HUES64 (cell line): Measurements from ENCODE around the gene MSI2.

Experiments
- H3K27ac ChIP-seq: 2 replicates; pipeline ENCODE4 v1.7.0; 2013; ENCODE audit warnings: low read depth, low read length, inconsistent platforms
- H3K27me3 ChIP-seq: 2 replicates; pipeline ENCODE4 v1.6.1; 2013; ENCODE audit warnings: mild to moderate bottlenecking, low read length; ENCODE audit not compliant: insufficient read depth
- H3K36me3 ChIP-seq: 2 replicates; pipeline ENCODE4 v1.6.1; 2013; ENCODE audit warnings: mild to moderate bottlenecking, low read length; ENCODE audit not compliant: insufficient read depth
- H3K4me1 ChIP-seq: 2 replicates; pipeline ENCODE4 v1.6.1; 2013; ENCODE audit warnings: mild to moderate bottlenecking, low read length, moderate library complexity; ENCODE audit not compliant: insufficient read depth
- H3K4me3 ChIP-seq: 2 replicates; pipeline ENCODE4 v1.5.1; 2013; ENCODE audit warnings: mild to moderate bottlenecking, low read length, moderate library complexity
- H3K9ac ChIP-seq: 2 replicates; pipeline ENCODE4 v1.6.1; 2013; ENCODE audit warnings: mild to moderate bottlenecking, low read depth, low read length
- H3K9me3 ChIP-seq: 2 replicates; pipeline ENCODE4 v1.6.1; 2013; ENCODE audit warnings: low read depth, low read length; ENCODE audit not compliant: insufficient read depth
- WGBS: fragments of 150-250, 120-280 bp; methylation state at CpG from one replicate; pipeline ENCODE4 v1.1.7; 2013; ENCODE audit warnings: missing lambda C conversion rate; 5-methylcytosine and 5-hydroxymethylcytosine counted together

MSI2 gene

GRCh38 chr17:57270801-57271245, 14.5 kb downstream of the MSI2 start:
- H3K9me3 ChIP-seq = no peaks in the 10 kb centered on the region
- peaks cover 46% of the 10 kb centered on the region for H3K36me3 ChIP-seq
- 71% methylated on average over 7 of the region's 7 CpGs for WGBS
- peaks cover 6% of the 10 kb centered on the region; the same call in 1 of the 2 replicates for H3K4me1 ChIP-seq
- H3K27ac ChIP-seq = no peak overlapping the region
- no peaks in the 10 kb centered on the region for H3K27me3 ChIP-seq
- H3K4me3 ChIP-seq = no peak overlapping the region
- H3K9ac ChIP-seq = no peak overlapping the region

- Histone ChIP-seq H3K9me3 (no peaks in the 10 kb centered on the region), H3K9ac (no peak overlapping the region), H3K4me1 (peaks cover 6% of the 10 kb centered on the region; the same call in 1 of the 2 replicates), H3K27ac (no peak overlapping the region), H3K36me3 (peaks cover 43% of the 10 kb centered on the region), H3K27me3 (no peaks in the 10 kb centered on the region), H3K4me3 (no peak overlapping the region)
- 87% methylated on average over 6 of the region's 6 CpGs for WGBS
These were observed 15.5 kb downstream of the MSI2 start for GRCh38 chr17:57271821-57272220.

- 96% methylated on average over 6 of the region's 6 CpGs for WGBS
- H3K9me3 ChIP-seq = no peaks in the 10 kb centered on the region
- H3K27me3 ChIP-seq = no peaks in the 10 kb centered on the region
- no peak overlapping the region for H3K9ac ChIP-seq
- H3K4me1 ChIP-seq = peaks cover 6% of the 10 kb centered on the region; the same call in 1 of the 2 replicates
- peaks cover 34% of the 10 kb centered on the region for H3K36me3 ChIP-seq
- no peak overlapping the region for H3K27ac ChIP-seq
- no peak overlapping the region for H3K4me3 ChIP-seq
These were observed 17.2 kb downstream of the MSI2 start for GRCh38 chr17:57273490-57273889.

GRCh38 chr17:57274162-57274561, 17.8 kb downstream of the MSI2 start:
- Histone ChIP-seq H3K9ac (no peak overlapping the region), H3K27ac (no peak overlapping the region), H3K27me3 (no peaks in the 10 kb centered on the region), H3K9me3 (no peaks in the 10 kb centered on the region), H3K36me3 (peaks cover 33% of the 10 kb centered on the region), H3K4me3 (no peak overlapping the region), H3K4me1 (peaks cover 6% of the 10 kb centered on the region; the same call in 1 of the 2 replicates)
- WGBS = 91% methylated on average over 3 of the region's 3 CpGs

GRCh38 chr17:57275071-57275764, 18.9 kb downstream of the MSI2 start:
- Histone ChIP-seq H3K4me1 (peaks cover 6% of the 10 kb centered on the region; the same call in 1 of the 2 replicates), H3K27ac (no peak overlapping the region), H3K9ac (no peak overlapping the region), H3K27me3 (no peaks in the 10 kb centered on the region), H3K36me3 (peaks cover 33% of the 10 kb centered on the region), H3K4me3 (no peak overlapping the region), H3K9me3 (no peaks in the 10 kb centered on the region)
- WGBS = 95% methylated on average over 6 of the region's 6 CpGs

- no peak overlapping the region for H3K9ac ChIP-seq
- H3K27ac ChIP-seq = no peak overlapping the region
- H3K4me1 ChIP-seq = no peaks in the 10 kb centered on the region
- H3K27me3 ChIP-seq = no peaks in the 10 kb centered on the region
- H3K9me3 ChIP-seq = no peaks in the 10 kb centered on the region
- 93% methylated on average over 9 of the region's 9 CpGs for WGBS
- peaks cover 33% of the 10 kb centered on the region for H3K36me3 ChIP-seq
- no peak overlapping the region for H3K4me3 ChIP-seq
These were observed 20.3 kb downstream of the MSI2 start for GRCh38 chr17:57276621-57277020.

- Histone ChIP-seq H3K4me3 (no peak overlapping the region), H3K9me3 (no peaks in the 10 kb centered on the region), H3K27me3 (no peaks in the 10 kb centered on the region), H3K4me1 (peaks cover 11% of the 10 kb centered on the region; the same call in 1 of the 2 replicates), H3K36me3 (peaks cover 29% of the 10 kb centered on the region), H3K27ac (no peak overlapping the region), H3K9ac (no peak overlapping the region)
- WGBS = 93% methylated on average over 8 of the region's 8 CpGs
These were observed 21.7 kb downstream of the MSI2 start for GRCh38 chr17:57277923-57278604.

GRCh38 chr17:57278740-57279387, 22.5 kb downstream of the MSI2 start:
- Histone ChIP-seq H3K27ac (no peak overlapping the region), H3K27me3 (no peaks in the 10 kb centered on the region), H3K4me1 (peaks cover 19% of the 10 kb centered on the region; the same call in 1 of the 2 replicates), H3K36me3 (peaks cover 24% of the 10 kb centered on the region), H3K4me3 (no peak overlapping the region), H3K9ac (no peak overlapping the region), H3K9me3 (no peaks in the 10 kb centered on the region)
- WGBS = 94% methylated on average over 10 of the region's 10 CpGs

GRCh38 chr17:57279432-57279831, 23.1 kb downstream of the MSI2 start:
- Histone ChIP-seq H3K4me3 (no peak overlapping the region), H3K4me1 (peaks cover 23% of the 10 kb centered on the region), H3K27me3 (no peaks in the 10 kb centered on the region), H3K9me3 (no peaks in the 10 kb centered on the region), H3K36me3 (peaks cover 18% of the 10 kb centered on the region), H3K27ac (no peak overlapping the region), H3K9ac (no peak overlapping the region)
- WGBS = 90% methylated on average over 3 of the region's 3 CpGs

GRCh38 chr17:57281887-57282286, 25.6 kb downstream of the MSI2 start:
- 87% methylated on average over 4 of the region's 4 CpGs for WGBS
- Histone ChIP-seq H3K9ac (no peak overlapping the region), H3K27ac (no peak overlapping the region)

GRCh38 chr17:57282296-57282695, 26.0 kb downstream of the MSI2 start:
- no peak overlapping the region for H3K27ac ChIP-seq
- peaks cover 14% of the 10 kb centered on the region; the same call in 1 of the 2 replicates for H3K36me3 ChIP-seq
- H3K4me3 ChIP-seq = no peak overlapping the region
- peaks cover 50% of the 10 kb centered on the region for H3K4me1 ChIP-seq
- no peaks in the 10 kb centered on the region for H3K9me3 ChIP-seq
- 100% methylated on average over 1 of the region's 1 CpG for WGBS
- no peaks in the 10 kb centered on the region for H3K27me3 ChIP-seq
- no peak overlapping the region for H3K9ac ChIP-seq

More at GRCh38 chr17:57281887-57282286, 25.6 kb downstream of the MSI2 start:
- Histone ChIP-seq H3K9me3 (no peaks in the 10 kb centered on the region), H3K4me1 (peaks cover 46% of the 10 kb centered on the region), H3K36me3 (peaks cover 14% of the 10 kb centered on the region; the same call in 1 of the 2 replicates), H3K4me3 (no peak overlapping the region), H3K27me3 (no peaks in the 10 kb centered on the region)
